ENCODE results near the gene LTO1.
"Not testable (repeated sequence)": the region's sequence is repeated elsewhere in the genome, so short reads cannot be mapped to it uniquely, and the experiment has no call there.

Gene LTO1

DNA sequence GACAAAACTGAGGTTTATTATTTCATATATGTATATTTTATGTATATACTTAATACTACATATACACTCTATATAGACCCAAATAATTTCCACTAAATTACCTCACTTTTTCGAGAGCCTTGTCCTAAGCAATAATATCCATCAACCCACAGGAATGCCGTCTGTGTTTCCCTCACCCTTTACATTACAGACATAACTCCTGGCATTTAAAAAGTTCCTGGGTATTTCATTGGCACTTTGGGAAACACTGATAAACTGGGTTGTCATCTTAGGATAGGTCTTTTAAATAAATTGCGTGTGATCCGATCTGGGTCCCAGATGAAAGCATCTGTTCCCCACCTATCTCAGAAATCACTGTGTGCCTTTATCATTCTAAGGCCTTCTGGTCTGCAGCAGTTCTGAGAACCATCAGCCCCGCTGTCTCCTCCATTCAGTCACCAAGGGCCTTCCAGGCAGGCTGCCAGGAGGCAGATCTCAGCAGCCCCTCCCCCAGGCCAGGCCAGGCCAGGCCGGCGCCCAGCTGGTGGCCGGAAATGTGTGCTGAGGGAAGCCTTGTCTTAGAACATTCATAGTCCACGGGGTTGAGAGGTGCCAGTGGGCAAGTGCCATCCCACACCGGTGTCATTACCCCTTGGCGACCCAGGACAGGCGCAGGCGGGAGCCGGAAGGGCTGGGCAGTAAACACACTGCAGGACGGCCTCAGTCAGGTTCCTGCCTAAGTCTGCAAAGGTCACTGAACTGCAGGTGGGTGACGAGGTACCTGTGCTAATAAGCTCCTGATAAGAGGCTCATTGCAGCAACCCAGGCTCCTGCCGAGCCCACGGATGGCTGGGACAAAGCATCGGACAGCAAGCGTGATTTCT lies 25.4 kb upstream of the LTO1 start:
- no peak for DNase-seq

- DNase-seq, result no peak
Measured at GRCh38 chr11:69699213-69699612, 24.1 kb upstream of the LTO1 start.

GRCh38 chr11:69698362-69698761 lies 23.2 kb upstream of the LTO1 start:
- DNase-seq, result no peak

- no peak for DNase-seq
Measured at GRCh38 chr11:69697861-69698260, 22.7 kb upstream of the LTO1 start.

GRCh38 chr11:69697469-69697843 lies 22.3 kb upstream of the LTO1 start:
- no peak for DNase-seq

- no peak for DNase-seq
Measured at GRCh38 chr11:69696749-69697468, 21.8 kb upstream of the LTO1 start.

DNA sequence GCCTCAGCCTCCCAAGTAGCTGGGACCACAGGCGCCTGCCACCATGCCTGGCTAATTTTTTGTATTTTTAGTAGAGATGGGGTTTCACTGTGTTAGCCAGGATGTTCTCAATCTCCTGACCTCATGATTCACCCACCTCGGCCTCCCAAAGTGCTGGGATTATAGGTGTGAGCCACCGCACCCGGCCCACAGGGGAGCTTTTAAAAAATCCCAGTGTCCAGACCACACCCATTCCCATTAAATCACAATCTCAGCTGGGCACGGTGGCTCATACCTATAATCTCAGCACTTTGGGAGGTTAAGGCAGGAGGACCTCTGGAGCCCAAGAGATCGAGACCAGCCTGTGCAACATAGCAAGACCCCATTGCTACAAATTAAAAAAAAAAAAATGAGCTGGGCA lies 20.8 kb upstream of the LTO1 start:
- not testable (repeated sequence) for DNase-seq

- DNase-seq, result no peak
Measured at GRCh38 chr11:69695581-69695980, 20.4 kb upstream of the LTO1 start.

GRCh38 chr11:69694781-69695180 lies 19.6 kb upstream of the LTO1 start:
- DNase-seq, result no peak

DNA sequence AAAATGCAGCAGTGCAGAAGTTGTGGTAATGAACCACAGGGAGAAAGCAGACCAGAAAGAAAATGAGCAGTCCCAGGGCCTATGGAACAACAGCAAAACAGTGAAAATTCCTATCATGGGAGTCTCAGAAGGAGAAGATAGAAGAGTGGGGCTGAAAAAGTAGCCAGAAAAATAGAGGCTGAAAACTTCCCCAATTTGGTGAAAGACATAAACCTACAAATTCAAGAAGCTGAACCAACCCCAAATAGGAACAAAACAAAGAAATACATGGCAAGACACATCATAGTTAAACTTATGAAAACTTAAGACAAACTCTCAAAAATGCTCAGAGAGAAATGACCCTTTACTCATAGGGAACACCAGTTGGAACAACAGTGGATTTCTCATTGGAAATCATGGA lies 17.3 kb upstream of the LTO1 start:
- DNase-seq, result no peak

DNA sequence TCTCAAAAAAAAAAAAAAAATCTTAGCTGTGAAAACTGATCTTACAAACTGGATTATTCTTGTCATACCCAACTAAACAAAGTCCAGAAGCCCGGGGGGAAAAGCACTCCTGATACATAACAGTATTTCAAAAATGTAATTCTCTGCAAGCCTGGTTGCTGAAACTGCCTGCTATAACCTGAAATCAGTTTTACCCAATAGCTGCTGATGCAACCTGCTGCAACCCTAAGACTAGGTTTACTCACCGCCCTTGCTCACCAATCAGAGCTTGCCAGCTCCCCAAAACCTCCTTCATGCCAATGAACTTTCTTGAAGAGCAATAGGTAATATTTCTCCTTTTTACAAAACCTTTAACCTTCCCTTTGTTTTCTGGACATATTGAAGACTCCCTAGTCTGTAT lies 16.3 kb upstream of the LTO1 start:
- DNase-seq, result no peak

GRCh38 chr11:69689484-69690319 lies 14.5 kb upstream of the LTO1 start:
- no peak for DNase-seq

DNA sequence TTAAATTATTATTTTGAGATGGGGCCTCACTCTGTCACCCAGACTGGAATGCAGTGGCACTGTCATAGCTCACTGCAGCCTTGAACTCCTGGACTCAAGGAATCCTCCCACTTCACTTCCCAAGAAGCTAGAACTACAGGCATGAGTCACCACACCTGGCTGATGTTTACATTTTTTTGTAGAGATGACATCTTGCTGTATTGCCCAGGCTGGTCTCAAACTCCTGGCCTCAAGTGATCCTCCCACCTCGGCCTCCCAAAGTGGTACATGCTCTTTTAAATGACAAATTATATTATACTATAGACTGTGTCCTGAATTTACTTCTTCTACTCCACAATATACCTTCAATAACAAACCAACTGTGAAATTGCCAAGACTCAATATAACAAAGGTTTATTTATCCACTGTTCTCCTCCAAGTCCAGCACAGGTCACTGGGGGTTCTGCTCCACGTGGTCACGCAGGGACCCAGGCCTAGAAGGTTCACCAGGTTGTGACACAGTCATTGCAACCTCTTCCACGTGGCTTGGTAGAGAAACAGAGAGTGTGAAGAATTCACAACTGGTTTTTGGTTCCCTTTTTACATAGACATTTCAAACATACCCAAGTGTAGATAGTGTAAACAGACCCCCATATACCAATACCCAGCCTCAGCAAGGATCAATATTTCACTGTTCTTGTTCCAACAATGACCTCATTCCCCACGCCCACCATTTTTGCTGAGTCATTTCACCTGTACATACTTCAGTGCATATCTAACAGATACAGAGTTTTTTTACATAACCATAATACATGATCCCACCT lies 13.0 kb upstream of the LTO1 start:
- not testable (repeated sequence) for DNase-seq

DNA sequence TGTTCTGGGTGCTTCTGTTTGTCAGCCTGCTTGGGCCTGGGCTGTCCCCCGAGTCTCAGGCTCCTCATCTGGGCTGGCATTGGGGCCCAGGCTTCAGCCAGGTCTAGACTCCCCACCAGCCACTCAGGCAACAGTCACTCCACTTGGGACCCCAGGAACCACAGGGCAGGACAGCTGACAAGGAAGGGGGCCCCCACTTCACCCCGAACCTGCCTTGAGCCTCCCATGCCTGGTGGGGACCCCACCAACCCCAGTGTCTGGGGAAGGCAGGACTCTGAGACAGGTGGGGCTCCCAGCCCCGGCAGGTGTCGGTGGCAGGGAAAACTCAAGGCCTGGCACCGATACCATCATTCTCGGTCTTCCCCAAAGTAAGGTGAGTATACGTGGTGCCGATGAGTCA lies 11.7 kb upstream of the LTO1 start:
- no peak for DNase-seq

GRCh38 chr11:69686452-69686851 lies 11.3 kb upstream of the LTO1 start:
- no peak for DNase-seq

GRCh38 chr11:69685348-69685747 lies 10.2 kb upstream of the LTO1 start:
- no peak for DNase-seq

- DNase-seq, result no peak
Measured at GRCh38 chr11:69684651-69685050, 9.5 kb upstream of the LTO1 start.

GRCh38 chr11:69683764-69684333 lies 8.7 kb upstream of the LTO1 start:
- DNase-seq, result no peak

- DNase-seq, result no peak
Measured at GRCh38 chr11:69682681-69683326, 7.7 kb upstream of the LTO1 start.

- DNase-seq, result no peak
Measured at GRCh38 chr11:69682221-69682620, 7.1 kb upstream of the LTO1 start.

- no peak for DNase-seq
Measured at GRCh38 chr11:69680688-69681087, 5.5 kb upstream of the LTO1 start.

GRCh38 chr11:69677749-69678148 lies 2.6 kb upstream of the LTO1 start:
- DNase-seq, result no peak

Measured in bone marrow (tissue), 2 donors.